Stimulated activated naive CD4-positive, alpha-beta T cell (primary cell): ENCODE data around the gene GPRC5B.

Experiments
- DNase-seq, 6 experiments: peaks; one replicate each; lab custom pipeline; 2025; lab: John Stamatoyannopoulos, UW

Gene GPRC5B

GRCh38 chr16:19872179-19872863 is 12.3 kb downstream of the GPRC5B start:
- DNase-seq = no peak

GRCh38 chr16:19871721-19872120 is 12.9 kb downstream of the GPRC5B start:
- DNase-seq = no peak

GRCh38 chr16:19868421-19868820 is 16.2 kb downstream of the GPRC5B start:
- DNase-seq = no peak

- no peak for DNase-seq
Measured at GRCh38 chr16:19864566-19864965, 20.1 kb downstream of the GPRC5B start.

- DNase-seq = no peak
Measured at GRCh38 chr16:19863990-19864389, 20.7 kb downstream of the GPRC5B start.

GRCh38 chr16:19861811-19862327 is 22.8 kb downstream of the GPRC5B start:
- DNase-seq = no peak

- DNase-seq = no peak
Measured at GRCh38 chr16:19861133-19861532, 23.5 kb downstream of the GPRC5B start.

GRCh38 chr16:19860166-19861041 is 24.2 kb downstream of the GPRC5B start:
- no peak for DNase-seq

- no peak for DNase-seq
Measured at GRCh38 chr16:19859603-19860002, 25.0 kb downstream of the GPRC5B start.

- DNase-seq = no peak
Measured at GRCh38 chr16:19859166-19859565, 25.5 kb downstream of the GPRC5B start.

GRCh38 chr16:19858340-19859018 is 26.2 kb downstream of the GPRC5B start:
- no peak for DNase-seq

GRCh38 chr16:19857593-19858339 is 26.9 kb downstream of the GPRC5B start:
- DNase-seq = no peak

- no peak for DNase-seq
Measured at GRCh38 chr16:19856120-19856519, 28.5 kb downstream of the GPRC5B start.

- DNase-seq = no peak
Measured at GRCh38 chr16:19854543-19854876, 30.1 kb downstream of the GPRC5B start.

- DNase-seq = no peak
Measured at GRCh38 chr16:19853742-19854542, 30.7 kb downstream of the GPRC5B start.

- DNase-seq = no peak
Measured at GRCh38 chr16:19853132-19853741, 31.4 kb downstream of the GPRC5B start.

GRCh38 chr16:19851476-19851875 is 33.2 kb downstream of the GPRC5B start:
- DNase-seq = no peak

GRCh38 chr16:19850131-19850817 is 34.4 kb downstream of the GPRC5B start:
- no peak for DNase-seq

GRCh38 chr16:19848756-19849155 is 35.9 kb downstream of the GPRC5B start:
- no peak for DNase-seq

GRCh38 chr16:19846436-19846835 is 38.2 kb downstream of the GPRC5B start:
- DNase-seq = no peak
